Stimulated activated effector memory CD8-positive, alpha-beta T cell treated with anti-CD3 and anti-CD28 coated beads, Interleukin-12 subunit alpha, Interleukin-12 subunit beta, amount 100 ng/mL, for 72 hours (primary cell): Measurements from ENCODE around the gene LGALS9B.
"Not testable (repeated sequence)": the region's sequence is repeated elsewhere in the genome, so short reads cannot be mapped to it uniquely, and the experiment has no call there.

Source experiments
- ATAC-seq: fragments of 150-1000 bp; cut with Tn5 transposase; 2 replicates; pipeline ENCODE4 v1.10.0; 2021
- DNase-seq, 2 donors: peaks; one replicate each; pipeline ENCODE4 v3.0.0; 2021 to 2022; ENCODE audit warnings: low spot score in 2 of 2
- H3K27ac Mint-ChIP-seq: one replicate; pipeline ENCODE4 v1.8.0; 2022; ENCODE audit warnings: mild to moderate bottlenecking, mixed read lengths
- H3K36me3 Mint-ChIP-seq: one replicate; pipeline ENCODE4 v1.8.0; 2022; ENCODE audit warnings: mild to moderate bottlenecking, mixed read lengths
- H3K4me1 Mint-ChIP-seq: one replicate; pipeline ENCODE4 v1.8.0; 2022; ENCODE audit warnings: mixed read lengths
- H3K4me3 Mint-ChIP-seq: one replicate; pipeline ENCODE4 v1.8.0; 2022; ENCODE audit warnings: mild to moderate bottlenecking, mixed read lengths
- H3K9me3 Mint-ChIP-seq: one replicate; pipeline ENCODE4 v1.8.0; 2022; ENCODE audit warnings: mixed read lengths

The LGALS9B gene

DNA sequence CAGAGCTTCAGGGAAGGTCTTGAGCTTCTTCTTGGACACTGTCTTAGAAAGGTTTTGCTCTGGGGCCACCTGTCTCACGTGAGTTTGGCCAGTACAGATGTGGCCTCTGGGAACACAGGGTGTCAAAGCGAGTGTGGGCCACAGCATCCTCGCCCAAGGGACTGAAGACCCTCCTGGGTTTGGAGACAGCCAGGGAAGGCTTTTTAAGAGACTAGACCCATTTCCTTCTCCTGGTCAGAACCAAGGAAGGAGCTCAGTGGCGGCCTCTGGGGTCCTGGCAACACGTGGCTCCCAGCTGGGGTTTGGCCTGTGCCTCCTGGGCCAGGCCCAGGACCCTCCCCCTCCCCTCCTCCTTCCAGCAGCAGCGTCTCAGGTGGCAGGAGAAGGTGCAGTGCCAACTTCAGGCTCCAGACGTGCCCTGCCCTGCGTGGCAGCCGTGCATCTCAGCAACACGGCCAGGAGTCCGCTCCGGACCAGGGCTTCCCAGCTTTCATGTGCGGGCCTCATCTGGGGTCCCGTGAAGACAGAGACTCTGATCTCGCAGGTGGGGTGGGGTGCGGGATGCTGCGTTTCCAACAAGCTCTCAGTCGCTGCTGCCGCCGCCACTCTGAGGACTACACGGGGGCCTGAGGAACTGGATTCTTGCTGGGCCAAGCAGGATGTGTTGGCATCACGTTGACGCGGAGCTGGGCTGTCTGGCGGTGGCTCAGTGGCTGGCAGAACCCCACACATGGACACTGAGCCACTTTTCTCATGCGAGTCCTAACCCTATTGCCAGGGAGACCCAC lies 19.6 kb downstream of the LGALS9B start:
- DNase-seq, H3K9me3 Mint-ChIP-seq, H3K4me1 Mint-ChIP-seq, H3K4me3 Mint-ChIP-seq, H3K27ac Mint-ChIP-seq, H3K36me3 Mint-ChIP-seq, ATAC-seq: not testable (repeated sequence)

DNA sequence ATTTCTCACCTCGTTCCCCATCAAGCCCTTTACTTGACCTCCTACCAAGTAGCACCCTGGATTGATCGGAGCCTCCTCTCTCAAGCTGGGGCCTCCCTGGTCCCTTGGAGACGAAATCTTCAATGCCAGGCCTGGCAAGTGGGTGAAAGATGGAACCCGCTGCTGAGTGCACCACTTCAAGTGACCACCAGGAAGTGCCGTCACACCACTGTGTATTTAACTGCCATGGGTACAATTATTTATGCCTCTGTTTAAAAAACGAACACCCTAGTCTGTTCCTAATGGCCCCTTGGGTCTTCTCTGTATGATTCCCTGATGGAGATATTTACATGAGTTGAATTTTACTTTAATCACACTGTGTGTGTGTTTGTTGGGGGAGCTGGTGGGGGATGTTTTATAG lies 20.4 kb downstream of the LGALS9B start:
- not testable (repeated sequence) for H3K36me3 Mint-ChIP-seq, H3K9me3 Mint-ChIP-seq, H3K4me3 Mint-ChIP-seq, ATAC-seq, H3K4me1 Mint-ChIP-seq, DNase-seq
- H3K27ac Mint-ChIP-seq: peak overlapping the region; percentile 51

DNA sequence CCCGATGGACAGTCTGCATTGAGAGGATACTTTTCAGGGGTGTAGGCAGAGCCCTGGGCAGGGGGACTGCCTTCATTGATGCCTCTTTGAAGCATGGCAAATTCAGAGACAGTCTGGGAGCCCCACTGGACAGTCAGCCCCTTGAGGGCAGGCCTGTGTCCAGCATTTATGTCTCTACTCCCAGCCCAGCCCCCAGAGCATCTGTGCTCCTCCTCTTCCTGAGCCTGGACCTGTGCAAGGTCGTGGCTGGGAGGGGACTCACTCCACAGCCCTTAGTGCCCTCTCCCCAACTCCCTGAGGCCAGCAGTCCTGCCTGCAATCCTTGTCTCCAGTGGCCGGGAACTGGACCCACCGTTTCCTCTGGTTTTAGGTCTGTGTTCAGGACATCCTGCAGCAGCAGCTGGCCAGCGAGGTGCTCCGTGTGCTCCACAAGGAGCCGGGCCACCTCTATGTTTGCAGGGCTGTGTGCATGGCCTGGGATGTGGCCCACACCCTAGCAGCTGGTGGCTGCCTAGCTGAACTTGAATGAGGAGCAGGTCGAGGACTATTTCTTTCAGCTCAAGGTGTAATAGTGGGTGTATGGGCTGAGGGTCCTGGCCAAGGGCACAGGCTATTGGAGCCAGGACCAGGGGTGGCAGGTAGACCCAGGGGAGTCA lies 22.6 kb downstream of the LGALS9B start:
- H3K36me3 Mint-ChIP-seq, H3K27ac Mint-ChIP-seq, H3K4me1 Mint-ChIP-seq, H3K4me3 Mint-ChIP-seq, DNase-seq, ATAC-seq, H3K9me3 Mint-ChIP-seq: not testable (repeated sequence)

DNA sequence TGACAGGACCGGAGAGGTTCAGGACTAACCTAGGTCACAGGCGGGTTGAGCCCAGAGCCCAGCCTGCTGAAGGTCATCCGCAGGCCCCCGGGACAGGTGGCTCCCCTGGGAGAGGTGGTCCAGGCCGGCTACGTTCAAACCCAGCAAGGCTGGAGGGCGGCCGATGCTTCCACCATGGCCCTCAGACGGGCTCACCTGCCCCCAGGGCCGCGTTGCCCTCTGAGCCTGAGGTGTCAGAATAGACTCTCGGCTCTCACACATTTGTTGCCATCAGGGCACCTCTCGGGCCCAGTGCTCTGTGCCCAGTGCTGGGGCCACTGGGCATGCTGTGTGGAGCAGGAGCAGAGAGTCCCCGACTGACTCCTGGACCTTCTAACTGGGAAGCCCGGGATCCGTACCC lies 23.2 kb downstream of the LGALS9B start:
- not testable (repeated sequence) for H3K27ac Mint-ChIP-seq, H3K4me1 Mint-ChIP-seq, H3K9me3 Mint-ChIP-seq, H3K4me3 Mint-ChIP-seq, H3K36me3 Mint-ChIP-seq, DNase-seq
- ATAC-seq: peak; percentile 9

DNA sequence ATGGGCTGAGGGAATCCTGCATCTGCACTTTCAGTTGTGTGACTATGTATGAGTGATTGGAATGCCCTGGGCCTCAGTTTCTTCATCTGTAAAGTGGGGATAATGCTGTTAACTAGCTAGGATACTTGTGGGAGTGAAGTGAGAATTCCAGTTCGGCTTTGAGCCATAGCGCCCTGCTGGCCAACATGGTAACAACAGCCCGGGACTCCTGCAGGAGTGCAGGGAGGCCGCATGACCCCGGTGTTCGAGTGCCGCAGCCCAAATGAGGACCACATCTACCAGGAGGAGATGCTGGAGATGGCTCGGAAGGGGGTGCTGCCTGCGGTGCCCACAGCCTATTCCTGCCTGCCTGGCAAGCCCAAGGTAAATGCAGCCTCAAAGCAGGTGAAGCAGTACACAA lies 23.7 kb downstream of the LGALS9B start:
- not testable (repeated sequence) for H3K36me3 Mint-ChIP-seq, DNase-seq, H3K4me1 Mint-ChIP-seq, H3K4me3 Mint-ChIP-seq, ATAC-seq, H3K27ac Mint-ChIP-seq, H3K9me3 Mint-ChIP-seq

DNA sequence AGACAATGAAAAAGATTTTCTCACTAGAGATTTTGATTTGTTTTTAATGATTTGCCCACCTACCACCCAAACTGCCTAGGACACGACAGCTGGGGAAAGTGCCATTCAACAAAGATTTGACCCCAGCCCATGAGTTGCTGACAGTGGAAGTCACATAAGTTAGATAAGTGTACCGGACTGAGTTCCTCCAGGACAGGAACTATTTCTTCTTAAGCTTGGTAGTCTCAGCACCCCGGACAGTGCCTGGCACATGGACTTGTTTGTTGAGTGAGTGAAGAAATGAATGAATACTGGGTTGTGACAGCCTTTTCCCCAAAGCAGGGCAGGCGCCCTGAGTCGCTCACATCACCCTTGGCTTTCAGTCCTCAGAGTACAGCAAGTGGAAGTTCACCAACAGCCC lies 26.7 kb downstream of the LGALS9B start:
- not testable (repeated sequence) for H3K9me3 Mint-ChIP-seq, H3K4me3 Mint-ChIP-seq, H3K36me3 Mint-ChIP-seq, H3K4me1 Mint-ChIP-seq, DNase-seq, H3K27ac Mint-ChIP-seq, ATAC-seq

DNA sequence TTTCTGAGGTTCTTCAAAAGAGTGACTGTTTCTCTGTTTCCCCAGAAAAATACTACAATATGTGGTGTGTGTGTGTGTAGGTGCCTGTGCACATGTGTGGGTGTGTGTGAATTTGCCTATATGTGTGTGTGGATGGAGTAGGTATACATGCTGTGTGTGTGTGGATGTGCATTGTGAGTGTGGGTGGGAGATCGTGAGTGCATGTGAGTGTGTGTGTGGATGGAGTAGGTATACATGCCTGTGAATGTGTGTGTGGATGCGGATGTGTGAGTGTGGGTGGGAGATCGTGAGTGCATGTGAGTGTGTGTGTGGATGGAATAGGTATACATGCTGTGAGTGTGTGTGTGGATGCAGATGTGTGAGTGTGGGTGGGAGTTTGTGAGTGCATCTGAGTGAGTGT lies 32.2 kb downstream of the LGALS9B start:
- not testable (repeated sequence) for DNase-seq, ATAC-seq, H3K4me3 Mint-ChIP-seq, H3K27ac Mint-ChIP-seq, H3K36me3 Mint-ChIP-seq, H3K4me1 Mint-ChIP-seq, H3K9me3 Mint-ChIP-seq

DNA sequence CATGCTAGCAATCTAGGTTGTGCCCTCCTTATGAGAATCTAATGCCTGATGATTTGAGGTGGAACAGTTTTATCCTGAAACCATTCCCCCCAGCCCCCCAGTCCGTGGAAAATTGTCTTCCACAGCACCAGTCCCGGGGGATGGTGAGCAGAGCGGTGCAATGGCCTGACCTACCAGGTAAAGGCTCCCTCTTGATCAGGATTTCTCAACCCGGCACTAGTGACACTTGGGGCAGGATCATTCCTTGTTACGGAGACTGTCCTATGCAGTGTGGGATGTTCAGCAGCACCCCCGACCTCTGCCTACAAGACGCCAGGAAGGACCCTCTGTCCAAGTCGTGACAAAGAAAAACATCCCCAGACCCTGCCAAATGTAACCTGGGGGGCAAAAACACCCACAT lies 34.0 kb downstream of the LGALS9B start:
- not testable (repeated sequence) for H3K36me3 Mint-ChIP-seq

DNA sequence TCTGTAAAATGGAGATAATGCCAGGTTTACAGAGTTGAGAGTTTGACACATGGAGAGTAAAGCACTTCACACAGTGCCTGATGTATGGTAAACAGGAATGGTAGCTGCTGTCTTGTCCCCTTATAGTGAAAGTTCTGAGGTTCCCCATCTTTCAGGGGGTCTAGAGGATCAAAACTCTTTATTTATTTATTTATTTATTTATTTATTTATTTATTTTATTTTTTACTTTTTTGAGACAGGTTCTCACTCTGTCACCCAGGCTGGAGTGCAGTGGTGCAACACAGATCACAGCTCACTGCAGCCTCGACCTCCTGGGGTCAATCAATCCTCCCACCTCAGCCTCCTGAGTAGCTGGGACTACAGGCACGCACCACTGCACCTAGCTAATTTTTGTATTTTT lies 40.1 kb downstream of the LGALS9B start:
- not testable (repeated sequence) for DNase-seq, H3K4me3 Mint-ChIP-seq, ATAC-seq, H3K4me1 Mint-ChIP-seq, H3K9me3 Mint-ChIP-seq, H3K36me3 Mint-ChIP-seq, H3K27ac Mint-ChIP-seq

More for the DNA sequence above, 34.0 kb downstream of the LGALS9B start:
- not testable (repeated sequence) for ATAC-seq, H3K4me1 Mint-ChIP-seq, H3K9me3 Mint-ChIP-seq, H3K4me3 Mint-ChIP-seq, DNase-seq, H3K27ac Mint-ChIP-seq

DNA sequence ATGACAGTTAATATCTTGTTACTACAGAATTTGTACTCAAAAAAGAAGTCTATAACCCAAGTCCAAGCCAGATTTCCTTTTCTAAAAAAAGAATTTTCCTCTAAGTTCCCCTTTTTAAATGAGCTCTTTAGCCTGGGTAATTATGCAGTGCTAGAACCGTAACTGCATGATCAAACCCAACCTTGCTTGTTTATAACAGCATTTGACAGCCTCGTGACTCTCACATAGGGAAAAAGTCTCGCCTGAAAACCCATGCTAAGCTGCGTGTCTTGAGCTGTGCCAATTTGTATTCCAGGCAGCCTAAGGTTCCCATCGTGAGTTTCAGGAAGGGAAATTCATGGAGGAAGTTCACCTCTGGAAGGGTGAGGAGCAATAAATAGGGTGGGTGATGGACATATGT lies 44.5 kb downstream of the LGALS9B start:
- ATAC-seq, H3K4me3 Mint-ChIP-seq, H3K4me1 Mint-ChIP-seq, H3K27ac Mint-ChIP-seq, DNase-seq, H3K36me3 Mint-ChIP-seq, H3K9me3 Mint-ChIP-seq: not testable (repeated sequence)

DNA sequence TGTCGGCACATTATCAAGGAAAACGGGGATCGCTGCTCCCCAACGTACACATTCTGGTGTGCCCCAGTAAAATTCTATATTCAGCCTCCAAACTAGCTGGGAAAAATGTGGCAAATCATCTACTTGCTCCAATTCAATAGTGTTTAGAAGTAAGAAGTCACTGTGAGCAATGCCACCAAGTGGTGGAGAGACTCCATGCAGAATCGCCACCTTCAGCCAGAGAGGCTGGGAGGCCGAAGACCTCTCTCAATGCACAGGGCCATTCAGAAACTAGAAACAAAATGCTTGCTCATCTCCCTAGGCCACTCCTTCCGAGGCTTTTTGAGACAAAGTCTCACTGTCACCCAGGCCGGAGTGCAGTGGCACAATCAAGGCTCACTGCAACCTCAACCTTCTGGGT lies 48.5 kb downstream of the LGALS9B start:
- H3K36me3 Mint-ChIP-seq, ATAC-seq, H3K4me3 Mint-ChIP-seq, H3K9me3 Mint-ChIP-seq, H3K4me1 Mint-ChIP-seq, DNase-seq, H3K27ac Mint-ChIP-seq: not testable (repeated sequence)

DNA sequence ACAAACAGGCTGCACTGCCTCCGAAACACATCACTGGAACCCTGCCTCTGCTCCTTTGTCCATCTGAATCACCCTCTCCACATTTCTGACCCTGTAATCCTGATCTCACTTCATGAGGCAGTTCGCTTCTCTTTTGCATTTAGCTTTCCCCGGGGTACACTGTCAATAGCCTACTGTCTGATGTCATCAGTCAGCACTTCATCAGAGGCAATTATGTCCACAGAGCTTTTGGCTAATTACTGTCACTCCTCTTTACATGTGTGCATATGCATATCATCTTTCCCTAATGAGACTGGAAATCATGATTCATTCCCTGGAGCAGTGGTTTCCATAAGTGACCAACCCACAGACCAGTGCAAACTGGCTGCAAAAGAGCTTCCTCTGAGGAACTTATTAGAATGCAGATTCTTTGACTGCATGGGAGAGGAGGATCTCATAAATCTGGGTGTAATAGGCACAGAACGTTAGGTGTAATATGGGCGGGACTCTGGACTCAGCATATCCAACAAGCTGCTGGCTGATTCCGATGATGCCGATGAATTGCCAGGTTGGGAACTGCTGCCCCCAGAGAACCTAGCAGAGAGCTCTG lies 49.8 kb downstream of the LGALS9B start:
- DNase-seq, H3K9me3 Mint-ChIP-seq, H3K4me3 Mint-ChIP-seq, H3K36me3 Mint-ChIP-seq, H3K27ac Mint-ChIP-seq, ATAC-seq, H3K4me1 Mint-ChIP-seq: not testable (repeated sequence)

DNA sequence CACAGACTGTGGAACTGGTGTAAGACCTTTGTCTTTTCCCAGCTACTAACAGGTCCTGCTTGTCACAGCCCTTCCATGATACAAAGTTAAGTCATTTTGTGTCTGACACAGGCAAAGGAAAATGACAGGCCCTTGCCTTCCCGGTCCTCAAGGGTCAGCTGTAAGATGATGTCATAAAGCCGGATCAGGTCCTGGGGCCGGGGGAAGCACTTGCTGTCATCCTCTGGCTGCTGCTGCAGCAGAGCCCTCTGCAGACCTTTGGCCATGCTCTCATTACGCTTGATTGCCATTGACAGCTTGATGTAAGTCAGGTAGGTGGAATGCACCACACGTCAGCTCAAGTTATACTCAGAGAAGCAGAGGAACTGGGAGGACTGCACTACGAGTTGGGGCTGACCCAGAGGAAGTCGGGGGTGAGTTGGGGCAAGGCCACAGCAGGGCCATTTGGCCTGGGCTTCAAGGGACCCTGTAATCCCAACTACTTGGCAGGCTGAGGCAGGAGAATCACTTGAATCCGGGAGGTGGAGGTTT lies 50.9 kb downstream of the LGALS9B start:
- H3K4me1 Mint-ChIP-seq, ATAC-seq, H3K36me3 Mint-ChIP-seq, DNase-seq, H3K27ac Mint-ChIP-seq, H3K9me3 Mint-ChIP-seq, H3K4me3 Mint-ChIP-seq: not testable (repeated sequence)

DNA sequence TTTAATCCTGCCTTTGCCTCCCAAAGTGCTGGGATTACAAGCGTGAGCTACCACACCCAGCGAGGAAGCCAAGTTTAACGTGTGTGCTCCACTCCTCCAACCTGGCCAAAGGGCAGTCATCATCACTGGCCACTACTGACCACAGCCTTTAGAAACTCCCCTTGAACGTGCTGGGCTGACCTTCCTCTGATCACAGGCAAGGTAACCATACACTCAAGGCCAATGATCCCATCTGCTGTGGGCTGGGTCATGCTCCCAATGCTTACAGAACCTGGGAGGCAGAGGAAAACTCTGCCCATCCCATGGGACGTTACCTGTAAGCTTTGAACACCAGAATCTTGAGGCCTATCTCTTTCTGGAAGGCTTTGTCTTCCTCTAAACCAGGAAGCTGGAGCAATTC lies 51.9 kb downstream of the LGALS9B start:
- DNase-seq, H3K9me3 Mint-ChIP-seq, ATAC-seq, H3K27ac Mint-ChIP-seq, H3K4me3 Mint-ChIP-seq, H3K4me1 Mint-ChIP-seq, H3K36me3 Mint-ChIP-seq: not testable (repeated sequence)

DNA sequence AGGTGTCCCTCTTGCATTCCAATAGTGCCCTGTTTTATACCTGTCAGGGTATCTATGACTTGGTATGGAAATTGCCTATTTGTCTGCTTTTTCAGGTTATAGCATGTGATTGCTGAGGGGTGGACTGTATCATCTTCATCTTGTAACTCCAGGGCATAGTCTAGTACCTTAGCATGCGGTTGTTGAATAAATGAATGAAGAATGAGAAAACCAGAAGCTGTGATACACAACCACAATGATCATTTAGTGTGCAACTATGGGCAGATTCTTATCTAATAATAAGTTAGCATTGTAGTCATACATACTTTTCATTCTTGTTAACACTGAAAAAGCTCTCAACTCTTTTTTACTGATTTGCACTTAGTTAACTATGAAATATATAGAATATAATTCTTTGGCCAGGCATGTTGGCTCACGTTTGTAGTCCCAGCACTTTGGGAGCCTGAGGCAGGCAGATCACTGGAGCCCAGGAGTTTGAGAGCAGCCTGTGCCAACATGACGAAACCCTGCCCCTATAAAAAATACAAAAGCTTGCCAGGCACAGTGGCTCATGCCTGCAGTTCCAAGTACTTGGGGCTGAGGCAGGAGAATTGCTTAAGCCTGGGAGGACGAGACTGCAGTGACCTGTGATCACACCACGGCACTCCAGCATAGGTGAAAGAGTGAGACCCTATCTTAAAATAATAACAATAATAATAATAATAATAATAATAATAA lies 65.9 kb downstream of the LGALS9B start:
- H3K4me3 Mint-ChIP-seq, H3K4me1 Mint-ChIP-seq, DNase-seq, H3K9me3 Mint-ChIP-seq, ATAC-seq, H3K27ac Mint-ChIP-seq, H3K36me3 Mint-ChIP-seq: not testable (repeated sequence)
